Brain microvascular endothelial cell (primary cell): Measurements from ENCODE around the gene AQP10.
"Not testable (repeated sequence)": the region's sequence is repeated elsewhere in the genome, so short reads cannot be mapped to it uniquely, and the experiment has no call there.

ENCODE experiments used
- DNase-seq: peaks from one replicate; pipeline ENCODE4 v3.0.0-alpha.2; 2020
- H3K27ac ChIP-seq: fragments of 250-450 bp; sonication (Bioruptor Pico); 2 replicates; pipeline ENCODE4 v1.5.1; 2020; ENCODE audit warnings: mild to moderate bottlenecking, moderate library complexity
- H3K27me3 ChIP-seq: fragments of 250-450 bp; sonication (Bioruptor Pico); replicated peaks from 2 replicates; pipeline ENCODE4 v1.5.1; 2020; ENCODE audit warnings: mild to moderate bottlenecking
- H3K36me3 ChIP-seq: fragments of 250-450 bp; sonication (Bioruptor Pico); replicated peaks from 2 replicates; pipeline ENCODE4 v1.5.1; 2020; ENCODE audit warnings: mild to moderate bottlenecking
- H3K4me3 ChIP-seq: 2 replicates; pipeline ENCODE4 v1.5.1; 2011; ENCODE audit warnings: low read depth, mild to moderate bottlenecking, control low read depth, low read length, moderate library complexity
- in situ Hi-C: cut with HindIII; loops from 2 replicates; pipeline ENCODE4 v1.10.0; 2017; ENCODE audit warnings: low sequenced_read_pairs, low pct_ligation_motif_present
- TF ChIP-seq, protein P1 (sequence below): IDR thresholded peaks from 2 replicates; pipeline ENCODE4 v1.5.1; 2011; ENCODE audit warnings: low read depth, mild to moderate bottlenecking, moderate library complexity, low read length, control low read depth, inconsistent platforms; ENCODE audit errors: missing control alignments

The AQP10 gene

DNA sequence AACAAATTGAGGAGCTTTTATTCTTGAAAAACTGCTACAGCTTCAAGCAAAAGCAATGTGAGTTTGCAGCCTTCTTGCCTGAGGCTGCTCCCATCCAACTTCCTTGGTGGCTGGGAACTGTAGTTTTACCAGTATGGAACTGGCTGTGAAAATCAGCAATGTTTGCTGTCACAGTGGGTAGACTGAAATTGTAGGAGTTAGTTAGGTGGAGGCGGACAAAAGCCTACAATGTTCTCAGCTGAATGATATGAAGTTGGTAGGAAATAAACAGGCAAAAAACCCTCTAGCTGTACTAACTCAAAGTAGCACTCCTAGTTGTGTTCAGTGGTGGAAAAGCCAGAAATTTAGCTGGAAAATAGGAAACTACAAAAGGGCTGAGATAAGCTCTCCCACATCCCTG is 30.0 kb upstream of the AQP10 start:
- Histone ChIP-seq H3K36me3 (no peaks in the 10 kb centered on the region), H3K27ac (no peak overlapping the region), H3K27me3 (no peaks in the 10 kb centered on the region), H3K4me3 (no peak overlapping the region)
- TF ChIP-seq, protein P1, sequence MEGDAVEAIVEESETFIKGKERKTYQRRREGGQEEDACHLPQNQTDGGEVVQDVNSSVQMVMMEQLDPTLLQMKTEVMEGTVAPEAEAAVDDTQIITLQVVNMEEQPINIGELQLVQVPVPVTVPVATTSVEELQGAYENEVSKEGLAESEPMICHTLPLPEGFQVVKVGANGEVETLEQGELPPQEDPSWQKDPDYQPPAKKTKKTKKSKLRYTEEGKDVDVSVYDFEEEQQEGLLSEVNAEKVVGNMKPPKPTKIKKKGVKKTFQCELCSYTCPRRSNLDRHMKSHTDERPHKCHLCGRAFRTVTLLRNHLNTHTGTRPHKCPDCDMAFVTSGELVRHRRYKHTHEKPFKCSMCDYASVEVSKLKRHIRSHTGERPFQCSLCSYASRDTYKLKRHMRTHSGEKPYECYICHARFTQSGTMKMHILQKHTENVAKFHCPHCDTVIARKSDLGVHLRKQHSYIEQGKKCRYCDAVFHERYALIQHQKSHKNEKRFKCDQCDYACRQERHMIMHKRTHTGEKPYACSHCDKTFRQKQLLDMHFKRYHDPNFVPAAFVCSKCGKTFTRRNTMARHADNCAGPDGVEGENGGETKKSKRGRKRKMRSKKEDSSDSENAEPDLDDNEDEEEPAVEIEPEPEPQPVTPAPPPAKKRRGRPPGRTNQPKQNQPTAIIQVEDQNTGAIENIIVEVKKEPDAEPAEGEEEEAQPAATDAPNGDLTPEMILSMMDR, result no peak
- no peak for DNase-seq
- in situ Hi-C loops, result no loop called here

DNA sequence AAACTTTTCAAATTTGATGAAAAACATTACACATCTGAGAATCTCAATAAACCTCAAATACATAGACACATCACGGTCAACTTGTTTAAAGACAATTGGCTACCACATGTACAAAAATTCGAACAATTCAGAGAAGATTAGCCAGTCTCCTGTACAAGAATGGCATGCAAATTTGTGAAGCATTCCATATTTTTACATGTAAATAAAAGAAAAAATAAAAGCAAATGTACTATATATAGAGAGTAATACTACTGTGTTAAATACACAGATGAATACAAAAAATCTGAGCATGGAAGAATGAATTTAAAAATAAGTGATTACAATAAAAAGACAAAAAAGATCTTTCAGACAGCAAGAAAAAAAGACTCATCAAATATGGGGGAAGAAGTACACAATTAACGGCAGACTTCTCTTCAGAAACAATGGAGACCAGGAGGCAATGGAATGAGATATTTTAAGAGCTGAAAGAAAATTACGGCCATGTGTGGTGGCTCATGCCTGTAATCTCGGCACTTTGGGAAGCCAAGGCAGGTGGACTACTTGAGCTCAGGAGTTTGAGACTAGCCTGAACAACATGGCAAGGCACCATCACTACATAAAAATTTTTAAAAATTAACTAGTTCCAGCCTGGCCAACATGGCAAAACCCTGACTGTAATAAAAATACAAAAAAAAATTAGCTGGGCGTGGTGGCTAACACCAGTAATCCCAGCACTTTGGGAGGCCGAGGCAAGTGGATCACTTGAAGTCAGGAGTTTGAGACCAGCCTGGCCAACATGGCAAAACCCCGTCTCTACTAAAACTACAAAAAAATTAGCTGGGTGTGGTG is 25.3 kb upstream of the AQP10 start:
- Histone ChIP-seq H3K27ac (no peak overlapping the region), H3K4me3 (no peak overlapping the region), H3K27me3 (no peaks in the 10 kb centered on the region), H3K36me3 (no peaks in the 10 kb centered on the region)
- TF ChIP-seq, protein P1, result no peak
- no peak for DNase-seq
- in situ Hi-C loops, result no loop called here

DNA sequence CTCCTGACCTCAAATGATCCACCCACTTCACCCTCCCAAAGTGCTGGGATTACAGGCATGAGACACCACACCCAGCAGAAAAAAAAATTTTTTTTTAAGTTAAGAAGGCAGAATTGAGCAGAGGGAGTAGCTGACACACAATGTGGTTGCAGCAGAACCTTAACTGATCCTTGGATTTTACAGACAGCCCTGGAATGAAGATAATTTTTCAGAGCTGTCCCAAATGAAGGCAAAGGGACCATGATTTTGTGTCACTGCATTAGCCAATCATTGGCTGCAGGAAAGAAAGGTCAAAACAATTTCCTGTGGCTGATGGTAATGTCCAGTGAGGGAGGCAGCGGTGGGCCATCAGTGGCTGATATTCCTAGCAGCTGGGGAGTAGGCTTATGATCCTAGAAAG is 19.3 kb upstream of the AQP10 start:
- Histone ChIP-seq H3K27me3 (no peaks in the 10 kb centered on the region), H3K36me3 (no peaks in the 10 kb centered on the region), H3K27ac (no peak overlapping the region), H3K4me3 (no peak overlapping the region)
- DNase-seq, result no peak
- in situ Hi-C loops, result no loop called here
- TF ChIP-seq, protein P1, result no peak

DNA sequence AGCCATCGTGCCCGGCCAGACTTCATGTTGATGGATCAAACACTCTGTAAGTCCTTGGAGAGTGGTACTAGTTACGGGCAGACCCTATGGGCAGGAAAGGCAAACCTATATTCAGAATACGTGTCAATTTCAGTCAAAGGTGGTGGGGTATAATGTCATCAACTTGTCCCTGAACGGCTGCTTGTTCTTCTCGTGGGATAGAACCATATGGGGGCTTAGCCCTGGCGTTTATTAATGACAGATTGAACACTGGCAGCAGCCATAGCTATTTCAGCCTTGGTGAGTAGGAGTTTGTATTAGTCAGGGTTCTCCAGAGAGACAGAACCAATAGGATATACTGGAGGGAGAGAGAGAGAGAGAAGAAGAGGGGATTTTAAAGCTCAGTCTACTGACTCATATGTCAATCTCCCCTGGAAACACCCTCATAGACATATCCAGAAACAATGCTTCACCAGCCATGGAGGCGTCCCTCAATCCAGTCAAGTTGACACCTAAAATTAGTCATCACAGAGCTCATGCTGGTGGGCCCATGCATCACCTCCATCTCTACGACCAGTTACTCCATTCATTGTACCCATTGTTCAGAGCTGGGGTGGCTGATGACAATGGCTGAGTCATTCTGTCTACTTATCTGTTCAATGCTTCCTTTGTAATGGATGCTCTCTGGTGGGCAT is 16.1 kb upstream of the AQP10 start:
- Histone ChIP-seq H3K36me3 (no peaks in the 10 kb centered on the region), H3K27ac (no peak overlapping the region), H3K27me3 (no peaks in the 10 kb centered on the region), H3K4me3 (no peak overlapping the region)
- DNase-seq, result no peak
- in situ Hi-C loops, result no loop called here
- TF ChIP-seq, protein P1, result no peak

DNA sequence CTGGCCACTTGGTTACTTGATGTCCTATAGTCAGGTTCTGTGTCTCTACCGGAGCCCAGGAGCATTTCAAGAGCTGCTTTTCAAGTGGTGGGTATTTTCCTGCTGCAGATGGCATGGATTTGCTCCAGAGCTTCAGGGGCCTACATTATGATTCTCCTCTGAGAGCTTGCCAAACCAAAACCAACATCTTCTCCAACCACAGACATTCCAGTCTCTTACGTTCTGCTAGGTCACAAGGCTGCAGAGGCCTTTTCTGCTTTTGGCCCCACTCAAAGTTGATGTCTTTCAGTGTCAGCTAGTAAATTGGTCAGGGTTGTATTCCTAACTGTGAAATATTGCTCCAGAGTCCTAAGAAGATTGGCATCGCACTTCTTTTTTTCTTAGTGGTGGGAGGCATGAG is 14.7 kb upstream of the AQP10 start:
- no peak for DNase-seq
- no peaks in the 10 kb centered on the region for H3K27me3 ChIP-seq
- H3K4me3 ChIP-seq, result no peak overlapping the region
- H3K36me3 ChIP-seq, result no peaks in the 10 kb centered on the region
- in situ Hi-C loops, result no loop called here
- H3K27ac ChIP-seq, result no peak overlapping the region
- TF ChIP-seq, protein P1, result no peak

DNA sequence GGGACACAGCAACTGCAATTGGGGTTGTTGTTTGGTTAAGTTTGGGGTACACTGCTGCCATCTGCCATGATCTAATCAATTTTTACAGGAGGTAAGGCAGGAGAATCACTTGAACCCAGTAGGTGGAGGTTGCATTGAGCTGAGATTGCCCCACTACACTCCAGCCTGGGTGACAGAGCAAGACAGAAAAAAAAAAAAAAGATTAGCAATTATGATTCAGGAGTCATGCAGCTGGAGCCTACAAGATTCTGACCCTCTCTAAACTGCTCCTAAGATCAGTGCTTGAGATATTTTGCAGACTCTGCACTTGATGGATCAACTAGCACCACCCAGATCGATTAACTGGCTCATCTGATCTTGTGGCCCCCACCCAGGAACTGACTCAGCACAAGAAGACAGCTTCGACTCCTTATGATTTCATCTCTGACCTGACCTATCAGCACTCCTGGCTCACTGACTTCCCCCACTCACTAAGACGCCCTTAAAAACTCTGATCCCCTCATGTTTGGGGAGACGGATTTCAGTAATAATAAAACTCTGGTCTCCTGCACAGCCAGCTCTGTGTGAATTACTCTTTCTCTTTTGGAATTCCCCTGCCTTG is 13.1 kb upstream of the AQP10 start:
- H3K27me3 ChIP-seq, DNase-seq, H3K4me3 ChIP-seq, in situ Hi-C loops, H3K27ac ChIP-seq, H3K36me3 ChIP-seq: not testable (repeated sequence)

DNA sequence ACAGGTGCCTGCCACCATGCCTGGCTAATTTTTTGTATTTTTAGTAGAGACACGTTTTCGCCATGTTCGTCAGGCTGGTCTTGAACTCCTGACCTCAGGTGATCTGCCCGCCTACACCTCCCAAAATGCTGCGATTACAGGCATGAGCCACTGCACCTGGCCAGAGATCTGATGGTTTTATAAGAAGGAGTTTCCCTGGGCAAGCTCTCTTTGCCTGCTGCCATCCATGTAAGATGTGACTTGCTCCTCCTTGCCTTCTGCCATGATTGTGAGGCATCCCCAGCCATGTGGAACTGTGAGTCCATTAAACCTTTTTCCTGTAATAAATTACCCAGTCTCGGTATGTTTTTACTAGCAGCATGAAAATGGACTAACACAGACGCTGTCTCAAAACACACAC is 11.8 kb upstream of the AQP10 start:
- H3K27ac ChIP-seq, H3K36me3 ChIP-seq, in situ Hi-C loops, H3K4me3 ChIP-seq, DNase-seq, H3K27me3 ChIP-seq: not testable (repeated sequence)

DNA sequence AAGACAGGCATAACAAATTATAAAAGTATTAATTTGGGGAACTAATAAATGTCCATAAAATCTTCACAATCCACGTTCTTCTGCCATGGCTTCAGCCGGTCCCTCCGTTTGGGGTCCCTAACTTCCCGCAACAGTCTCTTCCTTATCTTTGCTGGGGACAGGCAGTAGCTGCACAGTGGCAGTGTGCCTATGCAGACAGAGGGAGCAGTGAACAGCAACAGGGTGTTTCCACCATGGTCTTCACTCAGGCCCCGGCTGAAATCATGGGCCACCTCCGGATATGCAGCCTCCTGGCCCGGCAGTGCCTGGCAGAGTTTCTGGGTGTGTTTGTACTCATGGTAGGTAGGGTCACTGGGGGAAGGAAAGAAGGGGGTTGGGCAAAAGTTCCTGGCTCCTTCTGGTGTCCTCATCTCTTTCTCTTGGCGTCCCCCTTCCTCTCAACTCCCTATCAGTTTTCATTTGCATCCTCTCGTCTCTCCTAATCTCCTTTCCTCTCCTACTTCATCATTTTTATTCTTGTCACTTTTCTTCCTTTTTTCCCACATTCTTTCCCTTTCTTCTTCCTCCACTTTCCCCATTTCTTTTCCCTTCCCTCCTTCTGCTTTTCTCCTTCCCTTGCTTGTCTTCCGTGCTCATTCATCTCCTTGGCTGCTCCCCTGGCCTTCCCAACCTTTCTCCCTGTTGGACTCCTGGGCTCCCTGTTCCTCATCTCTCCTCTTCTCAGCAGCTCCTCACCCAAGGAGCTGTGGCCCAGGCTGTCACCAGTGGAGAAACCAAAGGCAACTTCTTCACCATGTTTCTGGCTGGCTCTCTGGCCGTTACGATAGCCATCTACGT is 8.4 kb upstream of the AQP10 start:
- H3K27me3 ChIP-seq, H3K27ac ChIP-seq, H3K4me3 ChIP-seq, H3K36me3 ChIP-seq, in situ Hi-C loops, DNase-seq: not testable (repeated sequence)
